Measurements from ENCODE around the gene FKRP. TPM values are rescaled to one million over a fixed set of nuclear protein-coding genes. Genes with fewer than 3 reads are reported as not detected.

The FKRP gene
- total RNA-seq, 1 experiment from 2014 or later: 19.4 TPM

GRCh38 chr19:46725036-46725820 lies 20.6 kb upstream of the FKRP start:
- H3K4me1 ChIP-seq (ENCODE audit: control insufficient read depth in 1 of 2, insufficient read depth in 2 of 2, low read length in 2 of 2): no peaks in the 10 kb centered on the region
- POLR2A ChIA-PET: interaction anchor here (0.6 kb wide), 1 partner anchor 153 kb away, joined by 3 read pairs; no protein-coding TSS in a partner anchor
- H3K9me2 ChIP-seq (ENCODE audit: insufficient read depth): no peaks in the 10 kb centered on the region
- RAD21 ChIA-PET (ENCODE audit: low non-redundant PET in 1 of 2, low total read pairs in 2 of 2, uncharacterized antibody in 2 of 2, unreplicated experiment in 2 of 2): no interaction called here
- DNase-seq (ENCODE audit: low read depth, low spot score): no peak
- no peaks in the 10 kb centered on the region; the same call in 1 of the 2 replicates for H4K20me1 ChIP-seq (ENCODE audit: insufficient read depth)
- BruUV-seq (replicated peaks): no TSS peak
- TF ChIP-seq ZFX (IDR thresholded peaks at IDR 0.05) (no peak), SRF (IDR thresholded peaks at IDR 0.05; ENCODE audit: low read depth) (no peak), ELF1 (IDR thresholded peaks at IDR 0.05; ENCODE audit: borderline replicate concordance, low read depth) (no peak), ZNF274 (IDR thresholded peaks at IDR 0.05; ENCODE audit: low read depth, low read length) (no peak), POLR2A (IDR thresholded peaks at IDR 0.05; ENCODE audit: borderline replicate concordance, extremely low read depth, insufficient read depth, insufficient read length) (no peak), FOSL1 (IDR thresholded peaks at IDR 0.05; ENCODE audit: low read depth) (no peak), EGR1 (IDR thresholded peaks at IDR 0.05; ENCODE audit: low read depth) (no peak), ZBTB33 (IDR thresholded peaks at IDR 0.05; ENCODE audit: extremely low read depth, insufficient replicate concordance, low read length) (no peak), EZH2 (IDR thresholded peaks at IDR 0.05) (no peak), JUND (IDR thresholded peaks at IDR 0.05) (no peak)
- no peak for ATAC-seq
- no peaks in the 10 kb centered on the region for H3K27me3 ChIP-seq (ENCODE audit: insufficient read depth, low read length)
- no peak overlapping the region for H3K27ac ChIP-seq (ENCODE audit: low read depth, low read length)
- H3K36me3 ChIP-seq (ENCODE audit: control insufficient read depth in 1 of 2, insufficient read depth in 2 of 2, low read length in 2 of 2): peaks cover 56 to 84% of the 10 kb centered on the region in 2 experiments; a peak in 3 of 4 replicates
- no peaks in the 10 kb centered on the region for H3K9me3 ChIP-seq (ENCODE audit: control insufficient read depth in 1 of 2, insufficient read depth in 1 of 2, low read depth in 1 of 2, low read length in 2 of 2)
- H3K4me2 ChIP-seq (ENCODE audit: low read length): no peak overlapping the region
- H3K79me2 ChIP-seq (ENCODE audit: insufficient read depth, low read length): peaks cover 37% of the 10 kb centered on the region; the same call in 1 of the 2 replicates
- intact Hi-C loops (cut with micrococcal nuclease): loop anchor here (10.0 kb wide), 1 partner anchor 110 kb away; no protein-coding TSS in a partner anchor
- H3K4me3 ChIP-seq (replicated peaks in 1 of 2; ENCODE audit: low read depth in 1 of 2, low read length in 2 of 2): no peak overlapping the region
- H3K9ac ChIP-seq (ENCODE audit: low read length): no peak overlapping the region
- no peak overlapping the region for H2AFZ ChIP-seq (ENCODE audit: low read depth, low read length, poor library complexity, severe bottlenecking)
- CTCF ChIA-PET: no interaction called here
